T-helper 2 cell treated with Interferon-gamma antibody and Interleukin-4, amounts not matched to agents 5 μg/mL and 100 μg/mL, for 36 hours (primary cell): ENCODE data around the gene CTPS1.

Experiments
- DNase-seq: peaks from one replicate; pipeline ENCODE4 v3.0.0; 2021; ENCODE audit warnings: low spot score
- H3K27ac Mint-ChIP-seq: one replicate; pipeline ENCODE4 v1.8.0; 2021; ENCODE audit warnings: mild to moderate bottlenecking, mixed read lengths
- H3K27me3 Mint-ChIP-seq: one replicate; pipeline ENCODE4 v1.8.0; 2021; ENCODE audit warnings: low read depth, mixed read lengths
- H3K36me3 Mint-ChIP-seq: one replicate; pipeline ENCODE4 v1.8.0; 2021; ENCODE audit warnings: low read depth, mixed read lengths
- H3K4me1 Mint-ChIP-seq: one replicate; pipeline ENCODE4 v1.8.0; 2021; ENCODE audit warnings: low read depth, mixed read lengths
- H3K4me3 Mint-ChIP-seq: one replicate; pipeline ENCODE4 v1.8.0; 2022; ENCODE audit warnings: mild to moderate bottlenecking, moderate library complexity, mixed read lengths
- H3K9me3 Mint-ChIP-seq: one replicate; pipeline ENCODE4 v1.8.0; 2021; ENCODE audit warnings: mixed read lengths

Gene CTPS1, protein sequence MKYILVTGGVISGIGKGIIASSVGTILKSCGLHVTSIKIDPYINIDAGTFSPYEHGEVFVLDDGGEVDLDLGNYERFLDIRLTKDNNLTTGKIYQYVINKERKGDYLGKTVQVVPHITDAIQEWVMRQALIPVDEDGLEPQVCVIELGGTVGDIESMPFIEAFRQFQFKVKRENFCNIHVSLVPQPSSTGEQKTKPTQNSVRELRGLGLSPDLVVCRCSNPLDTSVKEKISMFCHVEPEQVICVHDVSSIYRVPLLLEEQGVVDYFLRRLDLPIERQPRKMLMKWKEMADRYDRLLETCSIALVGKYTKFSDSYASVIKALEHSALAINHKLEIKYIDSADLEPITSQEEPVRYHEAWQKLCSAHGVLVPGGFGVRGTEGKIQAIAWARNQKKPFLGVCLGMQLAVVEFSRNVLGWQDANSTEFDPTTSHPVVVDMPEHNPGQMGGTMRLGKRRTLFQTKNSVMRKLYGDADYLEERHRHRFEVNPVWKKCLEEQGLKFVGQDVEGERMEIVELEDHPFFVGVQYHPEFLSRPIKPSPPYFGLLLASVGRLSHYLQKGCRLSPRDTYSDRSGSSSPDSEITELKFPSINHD

DNA sequence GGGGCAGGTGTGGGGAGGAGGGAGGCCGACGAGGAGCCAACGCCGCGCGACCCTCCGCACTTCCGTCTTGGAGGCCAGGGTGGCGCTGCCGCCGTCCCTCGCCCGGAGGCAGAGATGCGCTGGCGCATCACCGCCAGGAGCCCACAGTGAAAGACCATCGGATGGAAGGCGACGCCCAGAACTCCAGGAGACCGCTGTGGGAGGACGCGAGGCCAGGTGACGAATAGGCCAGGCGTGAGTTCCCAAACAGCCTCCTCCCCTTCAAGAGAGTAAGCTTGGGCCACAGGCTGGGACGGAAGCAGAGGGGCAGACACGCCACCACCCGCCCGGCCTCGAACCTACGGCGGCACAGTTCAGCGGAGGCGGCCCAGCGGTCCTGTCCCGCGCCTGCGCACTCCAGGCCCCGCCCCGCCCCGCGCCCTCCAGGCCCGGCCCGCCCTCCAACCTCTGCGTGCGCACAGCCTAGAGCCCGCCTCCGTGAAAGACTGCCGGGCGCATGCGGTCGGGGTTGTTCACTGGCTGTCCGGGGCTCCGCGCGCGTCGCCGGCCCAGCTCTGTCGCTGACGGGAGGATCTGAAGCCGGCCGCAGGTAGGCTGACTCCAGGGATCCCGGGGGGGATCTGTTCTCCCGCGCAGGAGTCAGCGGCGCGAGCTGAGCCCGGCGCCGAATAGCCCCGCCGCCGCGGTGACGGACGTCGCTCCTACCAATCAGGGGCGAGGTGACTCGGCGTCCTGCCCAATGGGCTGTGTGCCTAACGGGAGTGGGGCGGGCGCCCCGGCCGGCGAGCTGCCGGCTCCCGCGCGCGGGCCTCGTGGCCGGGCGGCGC is at the start of gene CTPS1:
TSS of gene CTPS1 (plus strand) at position 456 of the 827 bp plus-strand sequence. CDS start 3,595 bp downstream, outside the sequence.
- Mint-ChIP-seq H3K4me3 (peak within 1 kb of the TSS; percentile 91), H3K36me3 (peaks cover 24% of the 10 kb centered on the region), H3K4me1 (peaks cover 42% of the 10 kb centered on the region), H3K9me3 (no peaks in the 10 kb centered on the region), H3K27me3 (no peaks in the 10 kb centered on the region), H3K27ac (peak within 1 kb of the TSS; percentile 96)
- DNase-seq: peak; percentile 92

DNA sequence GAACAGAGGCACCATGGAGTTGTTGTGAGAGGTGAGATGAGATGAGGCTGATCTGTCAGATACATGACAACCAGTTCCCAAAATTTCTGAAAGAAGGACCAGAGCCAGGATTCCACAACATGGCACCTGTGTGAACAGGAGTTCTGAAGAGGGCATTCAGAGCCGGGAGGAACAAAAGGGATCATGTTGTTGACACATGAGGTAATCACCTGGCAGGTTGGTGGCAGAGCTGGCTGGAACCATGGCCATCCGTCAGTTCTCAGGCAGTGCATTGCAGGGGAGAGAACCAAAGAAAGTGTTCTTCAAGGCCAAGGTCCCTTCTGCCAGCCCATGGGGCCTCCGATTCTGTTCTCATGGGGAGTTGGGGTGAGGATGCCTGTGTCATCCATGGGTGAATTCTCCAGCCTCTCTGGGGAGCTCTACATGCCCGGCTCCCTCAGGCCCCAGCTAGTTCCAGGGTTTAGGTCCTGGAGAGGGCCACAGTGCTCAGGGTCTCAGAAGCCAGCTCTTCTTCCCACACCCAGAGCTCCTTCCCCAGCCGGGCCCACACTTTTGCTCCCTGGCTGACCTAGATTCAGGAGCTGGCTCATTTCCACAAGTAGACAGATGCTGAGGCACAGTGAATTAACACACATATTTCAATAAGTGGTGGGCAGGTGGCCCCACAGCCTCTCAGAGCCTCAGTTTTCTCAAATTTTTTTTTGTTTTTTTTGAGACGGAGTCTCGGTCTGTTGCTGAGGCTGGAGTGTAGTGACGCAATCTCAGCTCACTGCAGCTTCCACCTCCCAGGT is 49.1 kb upstream of the CTPS1 start:
- peaks cover 11% of the 10 kb centered on the region for H3K27me3 Mint-ChIP-seq
- H3K9me3 Mint-ChIP-seq: no peaks in the 10 kb centered on the region
- no peaks in the 10 kb centered on the region for H3K4me1 Mint-ChIP-seq
- DNase-seq: no peak
- no peak overlapping the region for H3K4me3 Mint-ChIP-seq
- no peak overlapping the region for H3K27ac Mint-ChIP-seq
- no peaks in the 10 kb centered on the region for H3K36me3 Mint-ChIP-seq

GRCh38 chr1:40931601-40932000 is 47.9 kb upstream of the CTPS1 start:
- no peaks in the 10 kb centered on the region for H3K36me3 Mint-ChIP-seq
- no peak overlapping the region for H3K4me3 Mint-ChIP-seq
- no peak overlapping the region for H3K27ac Mint-ChIP-seq
- no peaks in the 10 kb centered on the region for H3K4me1 Mint-ChIP-seq
- no peaks in the 10 kb centered on the region for H3K9me3 Mint-ChIP-seq
- peaks cover 14% of the 10 kb centered on the region for H3K27me3 Mint-ChIP-seq
- no peak for DNase-seq

- Mint-ChIP-seq H3K27ac (no peak overlapping the region), H3K4me3 (no peak overlapping the region), H3K27me3 (peaks cover 16% of the 10 kb centered on the region), H3K36me3 (no peaks in the 10 kb centered on the region), H3K9me3 (no peaks in the 10 kb centered on the region), H3K4me1 (no peaks in the 10 kb centered on the region)
- no peak for DNase-seq
Observed at GRCh38 chr1:40932006-40932405, 47.5 kb upstream of the CTPS1 start.

DNA sequence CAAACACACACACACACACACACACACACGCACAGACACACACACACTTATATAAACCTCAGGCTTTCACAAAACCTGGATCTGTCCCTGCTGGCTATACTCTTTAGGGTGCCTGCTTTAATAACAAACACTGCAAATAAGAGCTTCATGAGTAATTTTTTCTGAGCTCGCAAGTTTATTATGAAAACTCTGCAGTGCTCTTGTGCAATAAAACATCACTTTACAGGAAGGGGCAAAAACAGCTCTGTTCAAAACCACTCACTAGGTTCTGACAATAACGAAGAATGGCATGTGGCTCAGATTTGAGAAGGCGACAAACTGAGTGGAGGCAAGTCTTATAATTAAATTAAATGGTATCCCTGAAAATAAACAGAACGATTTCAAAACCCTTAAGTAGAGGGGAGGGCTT is 42.6 kb upstream of the CTPS1 start:
- no peaks in the 10 kb centered on the region for H3K9me3 Mint-ChIP-seq
- no peaks in the 10 kb centered on the region for H3K4me1 Mint-ChIP-seq
- H3K27ac Mint-ChIP-seq: no peak overlapping the region
- no peak overlapping the region for H3K4me3 Mint-ChIP-seq
- H3K36me3 Mint-ChIP-seq: no peaks in the 10 kb centered on the region
- no peak for DNase-seq
- H3K27me3 Mint-ChIP-seq: peaks cover 14% of the 10 kb centered on the region

- H3K4me1 Mint-ChIP-seq: no peaks in the 10 kb centered on the region
- H3K27me3 Mint-ChIP-seq: peaks cover 14% of the 10 kb centered on the region
- no peaks in the 10 kb centered on the region for H3K9me3 Mint-ChIP-seq
- H3K36me3 Mint-ChIP-seq: no peaks in the 10 kb centered on the region
- DNase-seq: no peak
- no peak overlapping the region for H3K4me3 Mint-ChIP-seq
- no peak overlapping the region for H3K27ac Mint-ChIP-seq
Observed at GRCh38 chr1:40938393-40938792, 41.1 kb upstream of the CTPS1 start.

DNA sequence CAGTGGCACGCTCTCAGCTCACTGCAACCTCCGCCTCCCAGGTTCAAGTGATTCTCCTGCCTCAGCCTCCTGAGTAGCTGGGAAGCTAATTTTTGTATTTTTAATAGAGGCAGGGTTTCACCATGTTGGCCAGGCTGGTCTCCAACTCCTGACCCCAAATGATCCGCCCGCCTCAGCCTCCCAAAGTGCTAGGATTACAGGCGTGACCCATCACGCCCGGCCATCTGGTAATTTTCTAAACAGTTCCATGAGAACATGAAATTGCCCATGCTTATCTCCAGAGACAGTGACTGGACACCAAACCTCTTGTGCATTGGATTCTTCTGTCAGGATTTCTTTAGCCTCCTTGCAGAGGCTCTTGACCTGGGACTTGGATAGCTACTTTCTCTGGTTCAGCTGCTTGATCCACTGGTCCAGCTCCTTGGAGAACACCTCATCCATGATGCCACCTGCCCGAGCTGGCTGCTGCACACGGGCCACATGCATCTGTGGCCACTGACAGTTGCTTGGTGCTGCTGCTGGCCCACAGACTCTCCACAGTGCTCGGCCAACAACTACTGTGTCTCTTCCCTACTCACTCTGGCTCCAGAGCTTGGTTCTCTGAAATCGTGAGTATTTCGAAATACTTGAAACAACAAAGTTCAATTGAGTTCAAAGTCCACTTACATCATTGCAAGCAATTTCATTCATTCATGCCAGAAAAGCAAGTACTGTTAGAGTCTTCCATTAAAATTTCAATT is 40.0 kb upstream of the CTPS1 start:
- H3K27me3 Mint-ChIP-seq: peaks cover 17% of the 10 kb centered on the region
- H3K4me1 Mint-ChIP-seq: no peaks in the 10 kb centered on the region
- no peak for DNase-seq
- no peak overlapping the region for H3K4me3 Mint-ChIP-seq
- H3K36me3 Mint-ChIP-seq: no peaks in the 10 kb centered on the region
- H3K27ac Mint-ChIP-seq: no peak overlapping the region
- no peaks in the 10 kb centered on the region for H3K9me3 Mint-ChIP-seq

- no peaks in the 10 kb centered on the region for H3K36me3 Mint-ChIP-seq
- no peak overlapping the region for H3K4me3 Mint-ChIP-seq
- peaks cover 22% of the 10 kb centered on the region for H3K27me3 Mint-ChIP-seq
- peaks cover 7% of the 10 kb centered on the region for H3K4me1 Mint-ChIP-seq
- no peak overlapping the region for H3K27ac Mint-ChIP-seq
- H3K9me3 Mint-ChIP-seq: no peaks in the 10 kb centered on the region
- no peak for DNase-seq
Observed at GRCh38 chr1:40944326-40944725, 35.2 kb upstream of the CTPS1 start.

- no peak overlapping the region for H3K27ac Mint-ChIP-seq
- H3K27me3 Mint-ChIP-seq: peaks cover 22% of the 10 kb centered on the region
- H3K4me1 Mint-ChIP-seq: peaks cover 7% of the 10 kb centered on the region
- H3K36me3 Mint-ChIP-seq: no peaks in the 10 kb centered on the region
- H3K4me3 Mint-ChIP-seq: no peak overlapping the region
- no peak for DNase-seq
- H3K9me3 Mint-ChIP-seq: no peaks in the 10 kb centered on the region
Observed at GRCh38 chr1:40944841-40945430, 34.6 kb upstream of the CTPS1 start.

GRCh38 chr1:40945491-40945973 is 34.0 kb upstream of the CTPS1 start:
- Mint-ChIP-seq H3K9me3 (no peaks in the 10 kb centered on the region), H3K27ac (no peak overlapping the region), H3K36me3 (no peaks in the 10 kb centered on the region), H3K4me3 (no peak overlapping the region), H3K4me1 (peaks cover 7% of the 10 kb centered on the region), H3K27me3 (peaks cover 24% of the 10 kb centered on the region)
- no peak for DNase-seq

- Mint-ChIP-seq H3K4me3 (no peak overlapping the region), H3K9me3 (no peaks in the 10 kb centered on the region), H3K36me3 (no peaks in the 10 kb centered on the region), H3K27ac (no peak overlapping the region), H3K27me3 (peaks cover 21% of the 10 kb centered on the region), H3K4me1 (peaks cover 12% of the 10 kb centered on the region)
- DNase-seq: peak; percentile 47
Observed at GRCh38 chr1:40948741-40949443, 30.6 kb upstream of the CTPS1 start.

DNA sequence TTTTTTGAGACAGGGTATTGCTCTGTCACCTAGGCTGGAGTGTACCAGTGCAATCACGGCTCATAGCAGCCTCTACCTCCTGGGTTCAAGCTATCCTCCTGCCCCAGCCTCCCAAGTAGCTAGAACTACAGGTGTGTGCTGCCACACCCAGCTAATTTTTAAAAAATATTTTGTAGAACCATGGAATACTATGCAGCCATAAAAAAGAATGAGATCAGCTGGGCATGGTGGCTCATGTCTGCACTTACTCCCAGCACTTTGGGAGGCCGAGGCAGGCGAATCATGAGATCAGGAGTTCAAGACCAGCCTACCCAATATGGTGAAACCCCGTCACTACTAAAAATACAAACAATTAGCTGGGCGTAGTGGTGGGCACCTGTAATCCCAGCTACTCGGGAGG is 29.9 kb upstream of the CTPS1 start:
- Mint-ChIP-seq H3K27me3 (peaks cover 22% of the 10 kb centered on the region), H3K9me3 (no peaks in the 10 kb centered on the region), H3K4me1 (peaks cover 15% of the 10 kb centered on the region), H3K36me3 (no peaks in the 10 kb centered on the region), H3K4me3 (no peak overlapping the region), H3K27ac (no peak overlapping the region)
- no peak for DNase-seq
